Measurements from ENCODE around the gene TPRN. TPM values are rescaled to one million over a fixed set of nuclear protein-coding genes. Genes with fewer than 3 reads are reported as not detected.

TPRN gene
- total RNA-seq, 1 experiment from 2014 or later, result 43.1 TPM

- peak; percentile 67; the same call in 1 of the 2 replicates for TF ChIP-seq E2F5 (CRISPR knock-in tag; IDR thresholded peaks at IDR 0.05)
- TF ChIP-seq GRHL2 (CRISPR knock-in tag; IDR thresholded peaks at IDR 0.05; ENCODE audit: insufficient replicate concordance, severe bottlenecking), result no peak
- TF ChIP-seq ARID4B (CRISPR knock-in tag; IDR thresholded peaks at IDR 0.05; ENCODE audit: borderline replicate concordance), result peak; percentile 85; the same call in 1 of the 2 replicates
- TF ChIP-seq FOXP4 (CRISPR knock-in tag; IDR thresholded peaks at IDR 0.05), result peak; percentile 62; the same call in 1 of the 2 replicates
- peak; percentile 61; the same call in 1 of the 2 replicates for TF ChIP-seq JUN (CRISPR knock-in tag; IDR thresholded peaks at IDR 0.05)
- TF ChIP-seq SOX15 (CRISPR knock-in tag; IDR thresholded peaks at IDR 0.05), result no peak
- TF ChIP-seq TEAD1 (CRISPR knock-in tag; IDR thresholded peaks at IDR 0.05), result 0 out of 2 replicates have a peak, but pooled peaks have one; percentile 70
- peak; percentile 52 for TF ChIP-seq HMGA2 (CRISPR knock-in tag; IDR thresholded peaks at IDR 0.05)
- 0 out of 2 replicates have a peak, but pooled peaks have one; percentile 13 for TF ChIP-seq E2F4 (CRISPR knock-in tag; IDR thresholded peaks at IDR 0.05; ENCODE audit: borderline replicate concordance, low read depth)
- TF ChIP-seq RORB (CRISPR knock-in tag; IDR thresholded peaks at IDR 0.05), result peak; percentile 96
- TF ChIP-seq ZNF416 (CRISPR knock-in tag; IDR thresholded peaks at IDR 0.05), result peak; percentile 81; the same call in 1 of the 2 replicates
- 0 out of 2 replicates have a peak, but pooled peaks have one; percentile 68 for TF ChIP-seq CREM (CRISPR knock-in tag; IDR thresholded peaks at IDR 0.05)
- peak; percentile 66; the same call in 1 of the 2 replicates for TF ChIP-seq GABPB1 (CRISPR knock-in tag; IDR thresholded peaks at IDR 0.05)
- peak; percentile 67; the same call in 1 of the 2 replicates for TF ChIP-seq NFE2L1 (CRISPR knock-in tag; IDR thresholded peaks at IDR 0.05)
- TF ChIP-seq MYBL2 (CRISPR knock-in tag; IDR thresholded peaks at IDR 0.05), result peak; percentile 87
- no peak for TF ChIP-seq ZNF138 (CRISPR knock-in tag; conservative IDR thresholded peaks at IDR 0.05)
- TF ChIP-seq PRRX2 (CRISPR knock-in tag; IDR thresholded peaks at IDR 0.05), result no peak
- TF ChIP-seq FOXK1 (CRISPR knock-in tag; IDR thresholded peaks at IDR 0.05), result peak; percentile 85; the same call in 1 of the 2 replicates
These were observed 40.4 kb upstream of the TPRN start, which contains the start of gene TUBB4B (continued) for GRCh38 chr9:137240841-137241489.

All from WTC11 (cell line).